Nephron progenitor cell (in vitro differentiated cells): ENCODE measurements around the gene PHB1.
"Not testable (repeated sequence)": the region's sequence is repeated elsewhere in the genome, so short reads cannot be mapped to it uniquely, and the experiment has no call there.

Experiments
- DNase-seq: peaks from one replicate; pipeline ENCODE4 v3.0.0; 2021
- H3K27ac Mint-ChIP-seq: 2 replicates; pipeline ENCODE4 v1.8.0; 2021; ENCODE audit warnings: mild to moderate bottlenecking, moderate library complexity, mixed read lengths
- H3K27me3 Mint-ChIP-seq: 2 replicates; pipeline ENCODE4 v1.8.0; 2021; ENCODE audit warnings: mild to moderate bottlenecking, low read depth, mixed read lengths; ENCODE audit not compliant: poor library complexity
- H3K36me3 Mint-ChIP-seq: 2 replicates; pipeline ENCODE4 v1.8.0; 2021; ENCODE audit warnings: low read depth, mixed read lengths
- H3K4me1 Mint-ChIP-seq: 2 replicates; pipeline ENCODE4 v1.8.0; 2021; ENCODE audit warnings: mixed read lengths
- H3K4me3 Mint-ChIP-seq: 2 replicates; pipeline ENCODE4 v1.8.0; 2021; ENCODE audit warnings: mild to moderate bottlenecking, moderate library complexity, mixed read lengths
- H3K9me3 Mint-ChIP-seq: 2 replicates; pipeline ENCODE4 v1.8.0; 2021; ENCODE audit warnings: mild to moderate bottlenecking, moderate library complexity, mixed read lengths
- TF ChIP-seq, protein P1 (sequence below): fragments of 200-600 bp; sonication (generic); IDR thresholded peaks from 2 replicates; pipeline ENCODE4 v1.5.0; 2021; ENCODE audit warnings: antibody characterized with exemption

The PHB1 gene

GRCh38 chr17:49433000-49433694, 18.5 kb upstream of the PHB1 start:
- Mint-ChIP-seq H3K4me1 (peaks cover 28% of the 10 kb centered on the region), H3K4me3 (no peak overlapping the region), H3K27ac (no peak overlapping the region), H3K27me3 (peaks cover 22% of the 10 kb centered on the region), H3K9me3 (peaks cover 4% of the 10 kb centered on the region), H3K36me3 (no peaks in the 10 kb centered on the region)
- TF ChIP-seq, protein P1, sequence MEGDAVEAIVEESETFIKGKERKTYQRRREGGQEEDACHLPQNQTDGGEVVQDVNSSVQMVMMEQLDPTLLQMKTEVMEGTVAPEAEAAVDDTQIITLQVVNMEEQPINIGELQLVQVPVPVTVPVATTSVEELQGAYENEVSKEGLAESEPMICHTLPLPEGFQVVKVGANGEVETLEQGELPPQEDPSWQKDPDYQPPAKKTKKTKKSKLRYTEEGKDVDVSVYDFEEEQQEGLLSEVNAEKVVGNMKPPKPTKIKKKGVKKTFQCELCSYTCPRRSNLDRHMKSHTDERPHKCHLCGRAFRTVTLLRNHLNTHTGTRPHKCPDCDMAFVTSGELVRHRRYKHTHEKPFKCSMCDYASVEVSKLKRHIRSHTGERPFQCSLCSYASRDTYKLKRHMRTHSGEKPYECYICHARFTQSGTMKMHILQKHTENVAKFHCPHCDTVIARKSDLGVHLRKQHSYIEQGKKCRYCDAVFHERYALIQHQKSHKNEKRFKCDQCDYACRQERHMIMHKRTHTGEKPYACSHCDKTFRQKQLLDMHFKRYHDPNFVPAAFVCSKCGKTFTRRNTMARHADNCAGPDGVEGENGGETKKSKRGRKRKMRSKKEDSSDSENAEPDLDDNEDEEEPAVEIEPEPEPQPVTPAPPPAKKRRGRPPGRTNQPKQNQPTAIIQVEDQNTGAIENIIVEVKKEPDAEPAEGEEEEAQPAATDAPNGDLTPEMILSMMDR, result no peak
- DNase-seq, result no peak

GRCh38 chr17:49431743-49432142, 17.1 kb upstream of the PHB1 start:
- no peak overlapping the region for H3K4me3 Mint-ChIP-seq
- no peaks in the 10 kb centered on the region for H3K36me3 Mint-ChIP-seq
- no peak for DNase-seq
- no peak overlapping the region for H3K27ac Mint-ChIP-seq
- peaks cover 25% of the 10 kb centered on the region for H3K27me3 Mint-ChIP-seq
- TF ChIP-seq, protein P1, result no peak
- peaks cover 16% of the 10 kb centered on the region for H3K4me1 Mint-ChIP-seq
- H3K9me3 Mint-ChIP-seq, result no peaks in the 10 kb centered on the region

DNA sequence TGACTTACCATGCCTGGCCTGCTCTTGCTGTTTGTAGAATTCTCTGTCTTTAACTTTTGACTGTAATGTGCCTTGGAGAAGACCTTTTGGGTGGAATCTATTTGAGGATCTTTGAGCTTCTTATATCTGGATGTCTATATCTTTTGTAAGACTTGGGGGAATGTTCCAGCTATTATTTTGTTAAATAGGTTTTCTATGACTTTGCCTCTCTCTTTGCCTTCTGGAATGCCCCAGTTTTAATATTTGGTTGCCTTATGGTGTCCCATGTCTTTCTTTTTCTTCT, 10.3 kb upstream of the PHB1 start:
- no peak overlapping the region for H3K4me3 Mint-ChIP-seq
- TF ChIP-seq, protein P1, result no peak
- H3K9me3 Mint-ChIP-seq, result peaks cover 46% of the 10 kb centered on the region
- H3K27me3 Mint-ChIP-seq, result peaks cover 23% of the 10 kb centered on the region
- DNase-seq, result no peak
- H3K4me1 Mint-ChIP-seq, result no peaks in the 10 kb centered on the region
- H3K36me3 Mint-ChIP-seq, result no peaks in the 10 kb centered on the region
- H3K27ac Mint-ChIP-seq, result no peak overlapping the region

- H3K36me3 Mint-ChIP-seq, H3K4me1 Mint-ChIP-seq, H3K4me3 Mint-ChIP-seq, DNase-seq, H3K27ac Mint-ChIP-seq: not testable (repeated sequence)
- Mint-ChIP-seq H3K27me3 (peaks cover 23% of the 10 kb centered on the region), H3K9me3 (peaks cover 47% of the 10 kb centered on the region)
Observed at GRCh38 chr17:49424276-49425003, 9.8 kb upstream of the PHB1 start.

GRCh38 chr17:49422714-49423113, 8.0 kb upstream of the PHB1 start:
- TF ChIP-seq, protein P1, result no peak
- no peak overlapping the region for H3K27ac Mint-ChIP-seq

GRCh38 chr17:49419761-49420160, 5.1 kb upstream of the PHB1 start:
- Mint-ChIP-seq H3K4me1 (peaks cover 14% of the 10 kb centered on the region), H3K9me3 (peaks cover 55% of the 10 kb centered on the region)
- H3K27ac Mint-ChIP-seq, DNase-seq, H3K4me3 Mint-ChIP-seq, H3K36me3 Mint-ChIP-seq, H3K27me3 Mint-ChIP-seq: not testable (repeated sequence)

More at GRCh38 chr17:49422714-49423113, 8.0 kb upstream of the PHB1 start:
- Mint-ChIP-seq H3K36me3 (no peaks in the 10 kb centered on the region), H3K9me3 (peaks cover 61% of the 10 kb centered on the region), H3K4me3 (no peak overlapping the region), H3K4me1 (no peaks in the 10 kb centered on the region), H3K27me3 (peaks cover 21% of the 10 kb centered on the region)
- no peak for DNase-seq

GRCh38 chr17:49418754-49419740, 4.4 kb upstream of the PHB1 start:
- not testable (repeated sequence) for H3K27ac Mint-ChIP-seq, DNase-seq

More at GRCh38 chr17:49418754-49419740, 4.4 kb upstream of the PHB1 start:
- H3K27me3 Mint-ChIP-seq, H3K36me3 Mint-ChIP-seq, H3K4me3 Mint-ChIP-seq: not testable (repeated sequence)
- peaks cover 20% of the 10 kb centered on the region for H3K4me1 Mint-ChIP-seq
- H3K9me3 Mint-ChIP-seq, result peaks cover 48% of the 10 kb centered on the region
